Ovary (tissue), 3 donors: Measurements from ENCODE around the gene DUXA.

Experiments used
- EP300 ChIP-seq: sonication (generic); formaldehyde crosslinking; IDR thresholded peaks from one replicate; pipeline ENCODE4 v1.6.1; 2017; ENCODE audit warnings: antibody characterized with exemption
- POLR2A ChIP-seq: fragments of 450-650 bp; IDR thresholded peaks from one replicate; pipeline ENCODE4 v1.6.1; 2017; ENCODE audit warnings: antibody characterized with exemption, mild to moderate bottlenecking, moderate library complexity
- TF ChIP-seq, protein P1 (sequence below), 3 donors: fragments of 450-650 bp in 2 of 3; fragments of 200-600 bp in 1 of 3; IDR thresholded peaks; one replicate each; pipeline versions ENCODE4 v1.5.1 to v1.8.0; 2016 to 2022; ENCODE audit warnings: antibody characterized with exemption in 3 of 3, mild to moderate bottlenecking in 1 of 3
- donor health status: DM: no; HTN: no; CAD: no.

DNA sequence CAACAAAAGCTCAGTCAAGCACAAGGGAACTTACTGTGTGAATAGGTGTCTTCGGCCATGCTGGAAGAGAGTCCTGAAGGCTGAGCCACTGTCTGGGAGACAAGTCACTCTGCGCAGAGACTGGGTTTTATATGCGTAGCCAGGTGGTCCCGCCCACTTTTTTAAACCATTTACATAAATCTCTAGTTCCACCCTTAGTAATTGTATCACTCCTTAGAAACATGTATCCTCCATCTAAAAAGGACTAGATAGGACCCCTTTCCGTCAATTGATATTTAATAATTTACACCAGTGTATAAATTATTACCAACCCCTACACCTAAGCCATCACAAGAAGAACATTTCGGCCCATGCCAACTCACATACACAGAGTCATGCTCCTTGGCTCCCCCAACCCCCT is at the start of gene DUXA:
- TF ChIP-seq, protein P1, sequence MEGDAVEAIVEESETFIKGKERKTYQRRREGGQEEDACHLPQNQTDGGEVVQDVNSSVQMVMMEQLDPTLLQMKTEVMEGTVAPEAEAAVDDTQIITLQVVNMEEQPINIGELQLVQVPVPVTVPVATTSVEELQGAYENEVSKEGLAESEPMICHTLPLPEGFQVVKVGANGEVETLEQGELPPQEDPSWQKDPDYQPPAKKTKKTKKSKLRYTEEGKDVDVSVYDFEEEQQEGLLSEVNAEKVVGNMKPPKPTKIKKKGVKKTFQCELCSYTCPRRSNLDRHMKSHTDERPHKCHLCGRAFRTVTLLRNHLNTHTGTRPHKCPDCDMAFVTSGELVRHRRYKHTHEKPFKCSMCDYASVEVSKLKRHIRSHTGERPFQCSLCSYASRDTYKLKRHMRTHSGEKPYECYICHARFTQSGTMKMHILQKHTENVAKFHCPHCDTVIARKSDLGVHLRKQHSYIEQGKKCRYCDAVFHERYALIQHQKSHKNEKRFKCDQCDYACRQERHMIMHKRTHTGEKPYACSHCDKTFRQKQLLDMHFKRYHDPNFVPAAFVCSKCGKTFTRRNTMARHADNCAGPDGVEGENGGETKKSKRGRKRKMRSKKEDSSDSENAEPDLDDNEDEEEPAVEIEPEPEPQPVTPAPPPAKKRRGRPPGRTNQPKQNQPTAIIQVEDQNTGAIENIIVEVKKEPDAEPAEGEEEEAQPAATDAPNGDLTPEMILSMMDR (IDR thresholded peaks at IDR 0.05) = no peak
- TF ChIP-seq EP300 = no peak
- TF ChIP-seq POLR2A = no peak
